Stimulated activated CD4-positive, alpha-beta T cell treated with anti-CD3 and anti-CD28 coated beads, TNF-alpha, amount 100 ng/mL, for 4 hours (primary cell): ENCODE data around the gene FGF18.
"Not testable (repeated sequence)": the region's sequence is repeated elsewhere in the genome, so short reads cannot be mapped to it uniquely, and the experiment has no call there.

Experiments
- DNase-seq, 3 experiments: peaks; one replicate each; pipeline ENCODE4 v3.0.0-alpha.2; 2020; ENCODE audit warnings: low read depth in 3 of 3

The FGF18 gene

DNA sequence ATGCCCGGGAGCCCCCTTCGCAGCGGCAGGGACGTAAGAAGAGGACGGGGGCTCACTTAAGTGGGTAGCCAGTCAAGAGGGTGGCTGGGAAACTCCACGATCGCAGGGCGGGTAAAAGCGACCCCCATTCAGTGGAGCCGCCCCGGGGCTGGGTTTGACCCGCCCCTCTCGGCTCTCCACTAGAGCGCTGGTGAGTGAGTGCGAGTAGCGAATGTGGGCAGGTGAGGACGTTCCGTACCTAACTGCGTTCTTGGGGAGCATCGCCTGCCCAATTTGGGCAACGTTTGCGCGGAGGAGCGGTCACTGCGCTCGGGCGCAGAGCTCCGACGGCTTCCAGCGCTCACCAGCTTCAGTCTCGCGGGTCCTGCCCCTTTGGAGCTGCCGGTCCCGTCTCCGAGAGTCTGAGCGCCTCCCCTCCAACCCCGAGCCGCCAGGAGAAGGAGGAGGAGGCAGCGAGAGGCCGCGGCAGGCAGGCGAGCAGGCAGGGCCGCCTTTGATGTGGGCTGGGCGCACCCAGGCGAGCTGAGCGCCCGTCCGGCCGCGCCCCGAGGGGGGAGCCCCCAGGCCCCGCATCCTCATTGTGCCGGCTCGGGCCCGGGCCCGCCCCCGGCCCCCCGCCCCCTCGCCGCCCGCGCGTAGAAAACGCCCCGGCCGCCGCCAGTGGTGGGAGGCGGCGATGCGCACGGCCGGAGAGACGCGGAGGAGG is at the start of gene FGF18:
Gene FGF18, plus strand, starts transcription at position 666 of the 706 bp plus-strand sequence. CDS start 553 bp downstream, outside the sequence.
- DNase-seq = no peak

DNA sequence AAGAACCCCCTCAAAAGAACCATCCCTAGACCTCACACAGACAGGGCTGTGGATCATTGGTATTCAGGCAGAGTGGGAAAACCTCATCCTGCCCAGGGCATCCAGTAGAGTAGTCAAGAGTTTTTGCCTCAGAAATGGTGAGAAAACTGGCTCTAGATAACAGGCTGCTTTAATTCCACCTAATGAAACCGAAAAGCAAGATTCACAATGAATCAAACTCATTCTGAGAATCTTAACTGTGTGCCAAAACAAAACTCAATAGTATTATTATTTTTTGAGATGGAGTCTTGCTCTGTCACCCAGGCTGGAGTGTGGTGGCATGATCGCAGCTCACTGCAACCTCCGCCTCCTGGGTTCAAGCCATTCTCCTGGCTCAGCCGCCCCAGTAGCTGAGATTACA is 49.5 kb upstream of the FGF18 start:
- no peak for DNase-seq

- DNase-seq = not testable (repeated sequence)
Observed at GRCh38 chr5:171370881-171371280, 48.6 kb upstream of the FGF18 start.

DNA sequence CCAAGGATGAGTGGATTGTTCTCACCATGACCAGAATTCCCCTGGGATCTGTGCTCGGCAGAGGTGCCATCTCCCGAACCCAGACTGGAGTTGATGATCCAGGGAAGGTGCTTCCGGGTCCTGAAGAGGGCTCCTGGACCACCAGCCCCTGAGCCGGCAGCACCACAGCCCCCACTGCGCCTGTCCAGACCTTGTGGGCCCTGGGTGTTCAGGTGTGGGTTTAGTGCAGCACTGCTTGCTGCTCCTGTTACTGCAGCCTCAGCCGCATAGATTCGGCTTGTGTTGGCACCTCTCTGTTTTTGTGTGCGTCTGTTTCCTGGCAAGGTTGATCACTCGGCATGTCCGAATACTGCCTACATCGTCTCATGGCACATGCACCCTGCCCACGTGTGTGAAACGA is 48.1 kb upstream of the FGF18 start:
- DNase-seq = no peak

DNA sequence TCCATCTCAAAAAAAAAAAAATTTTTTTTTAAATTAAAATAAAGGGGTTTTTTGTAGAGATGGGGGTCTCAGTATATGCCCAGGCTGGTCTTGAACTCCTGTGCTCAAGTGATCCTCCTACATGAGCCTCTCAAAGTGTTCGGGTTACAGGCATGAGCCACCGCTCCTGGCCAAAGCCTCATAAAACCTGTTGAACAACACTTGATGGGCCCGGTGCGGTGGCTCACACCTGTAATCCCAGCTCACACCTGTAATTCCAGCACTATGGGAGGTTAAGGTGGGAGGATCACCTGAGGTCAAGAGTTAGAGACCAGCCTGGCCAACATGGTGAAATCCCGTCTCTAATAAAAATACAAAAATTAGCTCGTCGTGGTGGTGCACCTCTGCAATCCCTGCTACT is 39.5 kb upstream of the FGF18 start:
- no peak for DNase-seq

- not testable (repeated sequence) for DNase-seq
Observed at GRCh38 chr5:171384416-171384815, 35.0 kb upstream of the FGF18 start.

DNA sequence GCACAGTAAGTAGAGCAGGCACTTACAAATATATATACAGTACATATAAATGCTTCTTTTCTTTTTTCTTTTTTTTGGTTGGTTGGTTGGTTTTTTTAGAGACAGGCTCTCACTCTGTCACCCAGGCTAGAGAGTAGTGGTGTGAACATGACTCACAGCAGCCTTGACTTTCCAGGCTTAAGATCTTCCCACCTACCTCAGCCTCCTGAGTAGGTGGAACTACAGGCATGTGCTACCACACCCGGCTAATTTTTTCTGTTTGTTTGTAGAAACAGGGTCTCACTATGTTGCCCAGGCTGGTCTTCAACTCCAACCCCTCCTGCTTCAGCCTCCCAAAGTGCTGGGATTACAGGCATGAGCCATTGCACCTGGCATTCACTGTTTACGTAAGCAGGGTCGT is 34.4 kb upstream of the FGF18 start:
- not testable (repeated sequence) for DNase-seq

GRCh38 chr5:171386006-171386671 is 33.3 kb upstream of the FGF18 start:
- DNase-seq = no peak

- DNase-seq = no peak
Observed at GRCh38 chr5:171386861-171387344, 32.5 kb upstream of the FGF18 start.

GRCh38 chr5:171387345-171387969 is 32.0 kb upstream of the FGF18 start, which contains the start of gene NPM1:
Gene NPM1 (plus strand): TSS chr5:171387849. CDS start chr5:171387949, 100 bp downstream.
- peak; percentile 87 to 98 (median 97) for DNase-seq

DNA sequence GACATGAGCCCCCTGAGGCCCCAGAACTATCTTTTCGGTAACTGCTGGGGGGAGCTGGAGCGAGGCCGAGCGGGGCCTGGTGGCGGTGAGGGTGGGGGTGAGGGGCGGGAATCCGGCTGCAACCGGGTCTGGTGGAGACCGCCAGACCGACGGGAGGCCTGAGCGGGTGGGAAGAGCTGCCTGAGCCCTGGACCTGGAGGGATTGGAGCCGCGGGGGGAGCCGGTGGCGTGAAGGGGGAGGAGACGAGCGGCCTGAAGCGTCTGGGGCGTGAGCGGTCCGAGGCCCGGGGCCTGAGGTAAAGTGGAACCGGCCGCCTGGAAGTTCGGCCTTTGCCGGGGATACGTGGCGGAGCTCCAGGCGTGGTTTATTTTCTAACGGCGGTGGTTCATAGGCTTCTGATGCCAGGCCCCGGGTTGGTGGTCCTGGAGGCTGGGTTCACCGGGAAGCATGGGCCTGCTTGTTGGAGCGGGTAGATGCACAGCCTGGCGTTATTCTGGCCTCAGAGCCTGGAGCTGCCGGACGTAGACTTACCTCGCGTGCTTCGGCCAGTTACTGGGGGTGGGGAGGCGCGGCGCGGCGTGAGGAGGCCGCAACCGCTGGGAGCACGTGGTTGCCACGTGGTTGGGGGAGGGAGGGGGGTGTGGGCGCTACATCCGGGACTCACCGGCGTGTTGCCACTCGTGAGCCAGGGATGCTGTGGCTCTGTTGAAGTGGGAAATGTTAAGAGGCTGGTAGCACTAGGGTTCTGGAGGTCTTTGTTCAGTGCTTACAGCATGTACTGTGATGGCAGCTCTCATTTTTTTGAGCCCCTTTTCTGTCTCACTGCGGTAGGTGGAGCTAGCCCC is 31.3 kb upstream of the FGF18 start:
- peak; percentile 71 to 79 (median 72) for DNase-seq

GRCh38 chr5:171388816-171389168 is 30.7 kb upstream of the FGF18 start:
- DNase-seq = no peak

DNA sequence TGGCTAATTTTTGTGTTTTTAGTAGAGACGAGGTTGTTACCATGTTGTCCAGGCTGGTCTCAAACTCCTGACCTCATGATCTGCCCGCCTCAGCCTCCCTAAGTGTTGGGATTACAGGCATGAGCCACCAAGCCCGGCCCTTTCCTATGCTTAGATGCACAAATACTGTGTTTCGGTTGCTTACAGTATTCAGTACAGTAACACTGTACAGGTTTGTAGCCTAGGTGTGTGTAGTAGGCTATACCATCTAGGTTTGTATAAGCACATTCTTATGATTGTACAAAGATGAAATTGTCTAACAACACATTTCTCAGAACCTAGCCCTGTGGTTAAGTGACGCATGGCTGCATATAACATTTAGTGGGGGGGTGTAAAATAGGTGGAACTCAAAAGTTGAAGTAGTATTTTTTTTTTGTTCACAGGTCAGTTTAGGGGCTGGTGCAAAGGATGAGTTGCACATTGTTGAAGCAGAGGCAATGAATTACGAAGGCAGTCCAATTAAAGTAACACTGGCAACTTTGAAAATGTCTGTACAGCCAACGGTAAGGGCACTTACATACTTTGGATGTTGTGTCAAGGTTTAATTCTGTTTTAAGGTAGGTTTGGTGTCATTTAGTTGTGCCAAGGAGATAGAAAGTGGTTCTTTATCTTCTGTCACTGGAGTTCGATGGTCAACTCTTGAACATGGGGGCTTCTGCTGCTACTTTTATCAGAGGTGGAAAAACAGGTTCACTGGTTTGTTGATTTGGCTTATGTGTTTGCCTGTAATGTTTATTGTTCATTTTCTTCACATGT is 28.4 kb upstream of the FGF18 start:
- DNase-seq = no peak

GRCh38 chr5:171391996-171392577 is 27.4 kb upstream of the FGF18 start:
- DNase-seq = no peak

- no peak for DNase-seq
Observed at GRCh38 chr5:171392585-171393159, 26.8 kb upstream of the FGF18 start.

- DNase-seq = no peak
Observed at GRCh38 chr5:171395042-171395441, 24.4 kb upstream of the FGF18 start.

DNA sequence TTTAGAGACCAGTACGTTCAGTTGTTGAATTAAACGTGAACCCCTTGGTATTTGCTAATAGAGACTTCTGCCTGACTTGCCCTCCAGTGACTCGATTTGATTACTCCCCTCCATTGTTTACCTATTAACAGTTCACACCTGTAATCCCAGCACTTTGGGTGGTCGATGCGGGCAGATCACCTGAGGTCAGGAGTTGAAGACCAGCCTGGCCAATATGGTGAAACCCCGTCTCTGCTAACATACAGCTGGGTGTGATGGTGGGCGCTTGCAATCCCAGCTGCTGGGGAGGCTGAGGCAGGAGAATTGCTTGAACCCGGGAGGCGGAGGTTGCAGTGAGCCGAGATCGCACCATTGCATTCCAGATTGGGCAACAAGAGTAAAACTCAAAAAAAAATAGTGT is 22.9 kb upstream of the FGF18 start:
- not testable (repeated sequence) for DNase-seq

GRCh38 chr5:171397190-171397589 is 22.3 kb upstream of the FGF18 start:
- DNase-seq = no peak

DNA sequence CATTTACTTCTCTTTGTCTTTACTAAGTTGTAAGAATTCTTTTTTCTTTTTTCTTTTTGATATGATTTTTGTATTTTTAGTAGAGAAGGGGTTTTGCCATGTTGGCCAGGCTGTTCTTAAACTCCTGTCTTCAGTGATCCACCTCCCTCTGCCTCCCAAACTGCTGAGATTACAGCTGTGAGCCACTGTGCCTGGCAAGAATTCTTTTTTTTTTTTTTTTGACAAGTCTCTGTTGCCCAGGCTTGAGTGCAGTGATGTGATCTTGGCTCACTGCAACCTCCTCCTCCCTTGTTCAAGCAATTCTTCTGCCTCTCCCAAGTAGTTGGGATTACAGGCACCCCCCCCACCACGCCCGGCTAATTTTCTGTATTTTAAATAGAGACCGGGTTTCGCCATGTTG is 21.8 kb upstream of the FGF18 start:
- DNase-seq = no peak

- not testable (repeated sequence) for DNase-seq
Observed at GRCh38 chr5:171398660-171399059, 20.8 kb upstream of the FGF18 start.
